ENCODE results near the gene FRMPD4.

FRMPD4 gene

GRCh38 chrX:12548746-12549145 is 410.5 kb downstream of the FRMPD4 start:
- DNase-seq: no peak

GRCh38 chrX:12554206-12554605 is 415.9 kb downstream of the FRMPD4 start:
- no peak for DNase-seq

GRCh38 chrX:12563121-12563520 is 424.8 kb downstream of the FRMPD4 start:
- DNase-seq: no peak

- no peak for DNase-seq
Measured at GRCh38 chrX:12564221-12564620, 425.9 kb downstream of the FRMPD4 start.

GRCh38 chrX:12567857-12568256 is 429.6 kb downstream of the FRMPD4 start:
- no peak for DNase-seq

GRCh38 chrX:12570859-12571501 is 432.7 kb downstream of the FRMPD4 start:
- DNase-seq: no peak

- no peak for DNase-seq
Measured at GRCh38 chrX:12579311-12579710, 441.0 kb downstream of the FRMPD4 start.

GRCh38 chrX:12580548-12580947 is 442.3 kb downstream of the FRMPD4 start:
- DNase-seq: no peak

- no peak for DNase-seq
Measured at GRCh38 chrX:12581546-12581945, 443.3 kb downstream of the FRMPD4 start.

GRCh38 chrX:12582649-12583048 is 444.4 kb downstream of the FRMPD4 start:
- DNase-seq: no peak

GRCh38 chrX:12583543-12583942 is 445.3 kb downstream of the FRMPD4 start:
- no peak for DNase-seq

GRCh38 chrX:12595720-12596119 is 457.4 kb downstream of the FRMPD4 start:
- no peak for DNase-seq

- DNase-seq: no peak
Measured at GRCh38 chrX:12610079-12610478, 471.8 kb downstream of the FRMPD4 start.

GRCh38 chrX:12611471-12611870 is 473.2 kb downstream of the FRMPD4 start:
- DNase-seq: no peak

GRCh38 chrX:12614266-12614665 is 476.0 kb downstream of the FRMPD4 start:
- no peak for DNase-seq

GRCh38 chrX:12615061-12615460 is 476.8 kb downstream of the FRMPD4 start:
- DNase-seq: no peak

- DNase-seq: no peak
Measured at GRCh38 chrX:12617241-12617640, 479.0 kb downstream of the FRMPD4 start.

GRCh38 chrX:12647230-12647629 is 509.0 kb downstream of the FRMPD4 start:
- no peak for DNase-seq

GRCh38 chrX:12648995-12649394 is 510.7 kb downstream of the FRMPD4 start:
- no peak for DNase-seq

- no peak for DNase-seq
Measured at GRCh38 chrX:12657433-12657832, 519.2 kb downstream of the FRMPD4 start.

- no peak for DNase-seq
Measured at GRCh38 chrX:12657881-12658280, 519.6 kb downstream of the FRMPD4 start.

GRCh38 chrX:12661464-12661863 is 523.2 kb downstream of the FRMPD4 start:
- DNase-seq: no peak

GRCh38 chrX:12672367-12673106 is 534.3 kb downstream of the FRMPD4 start:
- no peak for DNase-seq

GRCh38 chrX:12673487-12673886 is 535.2 kb downstream of the FRMPD4 start:
- DNase-seq: no peak

GRCh38 chrX:12679522-12679921 is 541.2 kb downstream of the FRMPD4 start:
- DNase-seq: no peak

Data from activated naive CD4-positive, alpha-beta T cell (primary cell).